Fibroblast of skin of back (primary cell): ENCODE measurements around the gene NUP160.
"Not testable (repeated sequence)": the region's sequence is repeated elsewhere in the genome, so short reads cannot be mapped to it uniquely, and the experiment has no call there.

Experiments used
- DNase-seq: peaks from one replicate; pipeline ENCODE4 v3.0.0-alpha.2; 2013

Gene NUP160

DNA sequence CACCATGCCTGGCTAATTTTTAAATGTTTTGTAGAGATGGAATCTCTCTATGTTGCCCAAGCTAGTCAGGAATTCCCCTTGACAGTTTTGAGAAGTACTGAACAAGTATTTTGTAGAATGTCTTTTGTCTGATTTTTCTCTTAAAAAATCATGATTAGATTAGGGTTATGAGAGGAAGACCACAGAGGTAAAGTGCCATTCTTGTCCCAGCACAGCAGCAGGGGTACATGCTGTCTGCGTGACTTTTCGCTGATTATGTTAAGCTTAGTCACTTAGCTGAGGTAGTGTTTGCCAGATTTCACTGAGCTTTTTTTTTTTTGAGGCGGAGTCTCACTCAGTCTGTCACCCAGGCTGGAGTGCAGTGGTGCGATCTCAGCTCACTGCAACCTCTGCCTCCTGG lies 13.6 kb upstream of the NUP160 start:
- peak; percentile 67 for DNase-seq

DNA sequence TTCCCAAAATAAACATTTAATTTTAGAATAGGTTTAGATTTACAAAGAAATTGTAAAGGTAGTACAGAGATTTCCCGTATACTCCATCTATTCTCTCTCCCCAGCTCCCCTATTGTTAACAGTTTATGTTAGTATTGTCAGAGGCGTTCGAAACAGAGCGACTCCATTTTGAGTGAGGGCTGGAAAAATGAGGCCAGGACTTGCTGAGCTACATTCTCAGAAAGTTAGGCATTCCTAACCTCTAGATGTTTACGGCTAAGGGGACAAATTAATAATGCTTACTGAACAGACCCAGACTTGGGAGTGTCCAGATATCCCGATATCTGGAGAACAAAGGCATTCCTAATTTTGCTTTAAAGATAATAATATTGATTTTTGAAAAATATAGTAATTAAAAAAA lies 12.4 kb upstream of the NUP160 start:
- no peak for DNase-seq

DNA sequence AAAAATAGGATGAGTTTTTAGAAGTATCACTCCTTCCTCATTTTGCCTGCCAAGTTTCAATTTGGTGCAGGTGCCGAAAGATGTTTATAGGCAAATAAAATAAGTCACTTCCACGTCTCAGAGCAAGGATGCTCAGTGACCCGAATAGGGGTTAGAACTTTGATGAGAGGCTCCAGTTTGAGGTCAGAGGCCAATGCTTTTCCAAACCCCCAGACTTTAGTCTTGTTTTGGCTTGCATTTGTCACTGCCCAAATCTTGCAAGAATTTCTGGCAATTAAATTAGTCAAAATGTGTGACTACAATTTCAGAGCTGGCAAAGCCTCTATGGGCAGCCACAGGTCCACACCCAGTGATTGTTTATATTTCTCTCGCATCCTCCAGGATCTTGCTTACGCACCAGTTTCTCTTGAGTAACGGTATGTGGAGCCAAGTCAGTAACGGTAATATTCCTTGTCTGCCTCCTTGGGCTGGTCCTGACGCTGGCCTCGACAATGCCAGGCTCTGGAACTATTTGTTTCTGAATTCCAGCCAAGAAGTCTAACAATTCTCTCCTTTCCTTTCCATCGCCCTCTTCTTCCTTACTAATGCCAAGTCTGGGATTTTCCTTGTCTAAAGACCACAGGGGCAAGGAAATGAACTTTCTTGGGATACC lies 9.9 kb upstream of the NUP160 start:
- peak; percentile 46 for DNase-seq

DNA sequence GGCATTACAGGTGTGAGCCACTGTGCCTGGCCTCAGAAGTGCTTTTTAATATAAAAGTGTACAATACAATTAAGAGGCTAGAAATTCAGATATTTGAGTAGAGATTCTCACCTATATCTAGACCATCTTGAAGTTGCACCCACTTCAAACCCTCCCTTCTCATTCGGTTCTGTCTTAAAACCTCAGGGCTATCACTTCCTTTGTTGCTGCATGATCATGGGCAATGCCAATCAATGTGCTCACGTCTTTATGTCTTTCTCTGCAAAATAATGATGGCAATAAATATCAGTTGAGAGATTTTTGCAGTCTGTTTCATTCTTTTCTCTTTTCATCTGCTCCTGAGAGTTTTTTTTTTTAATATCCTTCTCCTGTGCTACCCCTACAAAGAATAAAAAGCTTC lies 9.3 kb upstream of the NUP160 start:
- no peak for DNase-seq

DNA sequence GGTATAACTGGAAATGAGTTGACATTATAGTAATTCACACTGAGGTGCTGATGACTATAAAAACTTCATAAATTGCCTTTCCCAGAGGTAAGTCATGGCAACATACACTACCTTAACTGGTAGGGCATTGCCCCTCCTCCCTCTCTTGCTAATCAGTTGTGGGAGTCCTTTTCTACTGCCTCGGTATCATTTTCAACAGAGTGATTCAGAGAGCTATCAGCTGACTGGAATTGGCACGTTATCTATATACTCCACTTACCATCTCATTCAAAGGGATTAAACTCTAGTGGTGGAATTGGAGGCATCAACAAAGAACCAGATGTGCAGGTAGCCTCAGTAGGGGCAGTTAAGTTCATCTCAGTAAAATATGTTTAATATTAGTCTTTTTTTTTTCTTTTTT lies 8.0 kb upstream of the NUP160 start:
- DNase-seq: no peak

DNA sequence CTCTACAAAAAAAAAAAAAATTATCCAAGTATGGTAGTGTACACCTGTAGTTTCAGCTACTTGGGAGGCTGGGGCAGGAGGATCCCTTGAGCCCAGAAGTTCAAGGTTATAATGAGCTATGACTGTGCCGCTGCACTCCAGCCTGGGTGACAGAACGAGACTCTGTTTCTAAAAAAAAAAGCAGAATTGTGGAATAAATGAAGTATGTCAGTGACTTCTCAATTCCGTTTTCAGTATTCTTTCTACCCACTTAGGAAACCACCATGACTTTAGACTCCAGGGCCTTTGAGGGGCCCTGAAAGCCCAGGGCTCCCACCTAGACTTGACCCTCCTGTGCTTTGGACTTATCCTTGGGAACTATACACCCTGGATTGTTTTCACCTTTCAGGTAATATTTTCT lies 6.5 kb upstream of the NUP160 start:
- DNase-seq: no peak

DNA sequence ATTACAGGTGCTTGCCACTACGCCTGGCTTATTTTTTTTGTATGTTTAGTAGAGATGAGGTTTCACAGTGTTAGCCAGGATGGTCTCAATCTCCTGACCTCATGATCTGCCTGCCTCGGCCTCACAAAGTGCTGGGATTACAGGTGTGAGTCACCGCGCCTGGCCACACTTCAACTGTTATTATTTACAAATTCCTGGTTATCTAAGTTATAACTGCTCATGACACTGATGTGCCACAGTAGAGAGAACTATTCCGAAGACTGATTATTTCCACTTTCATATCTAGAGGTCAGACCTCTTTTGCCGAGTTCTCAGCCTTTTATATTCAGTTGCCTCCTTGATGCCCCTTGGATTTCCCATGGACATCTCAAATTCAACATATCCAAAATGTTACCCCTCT lies 3.9 kb upstream of the NUP160 start:
- DNase-seq: no peak

DNA sequence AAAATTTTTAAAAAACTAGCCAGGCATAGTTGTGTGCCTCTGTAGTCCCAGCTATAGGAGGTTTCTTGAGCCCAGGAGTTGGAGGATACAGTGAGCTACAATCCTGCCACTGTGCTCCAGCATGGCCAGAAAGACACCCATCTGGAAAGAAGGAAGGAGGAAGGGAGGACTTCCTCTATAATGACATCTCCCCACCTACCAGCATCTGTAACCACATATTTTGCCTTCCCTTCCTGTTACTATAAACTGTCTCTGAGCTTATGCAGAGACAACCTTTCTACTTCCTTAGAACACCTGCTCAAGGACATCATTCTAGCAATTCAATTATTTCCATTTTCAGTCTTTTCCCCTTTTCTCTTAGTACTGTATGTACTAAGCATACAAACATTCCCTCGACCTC lies 2.2 kb upstream of the NUP160 start:
- DNase-seq: no peak

DNA sequence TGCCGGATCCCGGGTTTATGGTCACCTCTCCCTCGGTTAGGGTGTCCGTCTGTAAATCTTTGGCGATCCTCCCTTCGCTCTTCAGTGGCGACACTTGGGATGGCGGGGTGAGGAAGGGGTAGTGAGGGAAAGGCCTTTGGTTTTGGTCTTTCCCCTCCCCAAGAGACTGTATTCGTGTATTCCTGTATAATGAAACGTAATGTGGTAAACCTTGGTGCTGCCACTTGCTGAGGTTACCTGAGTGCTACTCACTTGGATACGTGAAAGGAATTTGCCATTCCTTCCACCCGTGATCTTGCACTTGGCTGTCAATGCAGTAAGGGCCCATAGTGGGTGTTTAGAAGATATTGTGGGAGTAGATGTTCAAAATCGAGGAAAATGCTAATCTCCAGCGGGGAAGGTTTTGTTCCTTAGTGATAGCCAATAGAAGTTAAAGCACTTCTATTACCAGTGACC lies 578 bp upstream of the NUP160 start:
- DNase-seq: no peak

DNA sequence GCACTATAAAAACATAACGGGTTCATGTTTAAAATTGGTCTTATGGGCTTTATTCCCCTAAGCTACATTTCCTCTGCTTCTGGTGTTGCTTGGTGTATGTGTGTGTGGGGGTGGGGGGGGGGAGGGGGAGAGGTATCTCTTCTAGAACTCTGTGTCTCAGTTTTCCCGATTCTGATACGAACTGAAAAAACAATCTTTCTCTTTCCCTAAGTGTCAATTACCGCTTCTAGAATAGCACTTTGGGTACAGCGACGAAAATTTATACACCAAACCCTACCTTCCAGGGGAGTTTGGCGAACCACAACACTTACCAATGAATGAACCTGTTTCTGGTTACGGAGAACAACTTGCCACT lies 636 bp downstream of the NUP160 start:
- DNase-seq: no peak

DNA sequence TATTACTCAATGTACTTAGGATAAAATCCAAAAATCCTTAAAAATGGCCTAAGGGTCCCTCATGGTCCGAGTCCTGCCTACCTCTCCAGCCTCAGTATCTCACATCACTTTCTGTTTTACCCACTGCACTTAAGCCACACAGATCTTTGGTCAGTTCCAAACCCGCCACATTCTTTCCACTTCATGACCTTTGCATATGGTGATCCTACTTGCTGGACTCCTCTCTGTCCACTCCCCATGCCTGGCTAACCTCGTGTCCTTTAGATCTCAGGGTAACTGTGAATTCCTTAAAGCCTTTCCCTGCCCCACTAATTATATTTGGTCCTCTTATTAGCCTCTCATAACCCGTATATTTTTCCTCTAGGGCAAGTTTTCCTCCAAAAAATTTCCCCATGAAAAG lies 1.2 kb downstream of the NUP160 start:
- DNase-seq: no peak

DNA sequence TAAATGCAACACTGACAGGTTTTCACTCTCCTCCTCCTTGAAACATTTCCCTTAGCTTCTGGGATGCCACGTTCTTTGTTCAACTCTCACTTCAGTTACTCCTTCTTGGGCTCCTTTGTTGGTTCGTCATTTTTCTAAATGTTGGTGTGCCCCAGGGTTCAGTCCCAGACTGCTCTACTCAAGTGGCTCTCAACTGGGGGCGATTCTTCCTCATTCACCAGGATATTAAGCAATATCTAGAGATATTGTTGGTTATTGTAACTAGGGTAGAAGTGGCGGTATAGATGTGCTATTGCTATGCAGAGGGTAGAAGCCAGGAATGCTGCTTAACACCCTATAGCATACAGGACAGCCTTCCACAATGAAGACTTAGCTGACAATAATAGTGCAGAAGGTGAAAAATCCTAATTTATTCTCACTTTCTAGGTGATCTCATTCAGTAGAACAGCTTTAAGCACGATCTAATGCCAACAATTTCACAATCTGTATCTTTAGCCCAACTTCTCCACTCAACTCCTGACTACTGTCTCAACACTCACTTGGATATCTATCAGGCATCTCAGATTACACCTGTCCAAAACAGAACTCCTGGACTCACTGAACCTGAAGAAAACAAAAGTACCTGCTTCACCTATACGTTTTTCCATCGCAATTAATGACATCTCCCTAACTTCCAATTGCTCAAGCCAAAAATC lies 4.6 kb downstream of the NUP160 start:
- no peak for DNase-seq

DNA sequence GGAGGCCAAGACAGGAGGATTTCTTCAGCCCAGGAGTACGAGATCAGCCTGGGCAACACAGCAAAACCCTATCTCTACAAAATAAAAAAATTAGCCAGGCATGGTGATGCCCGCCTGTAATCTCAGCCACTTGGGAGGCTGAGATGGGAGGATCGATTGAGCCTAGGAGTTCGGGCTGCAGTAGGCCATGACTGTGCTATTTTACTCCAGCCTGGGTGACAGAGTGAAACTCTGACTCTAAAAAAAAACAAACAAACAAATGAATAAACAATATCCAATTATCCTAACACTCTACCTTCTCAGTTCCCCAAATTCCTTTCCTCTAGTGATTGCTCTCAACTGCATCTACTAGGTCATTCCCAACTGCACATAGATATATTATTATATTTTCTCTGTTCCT lies 5.4 kb downstream of the NUP160 start:
- no peak for DNase-seq

DNA sequence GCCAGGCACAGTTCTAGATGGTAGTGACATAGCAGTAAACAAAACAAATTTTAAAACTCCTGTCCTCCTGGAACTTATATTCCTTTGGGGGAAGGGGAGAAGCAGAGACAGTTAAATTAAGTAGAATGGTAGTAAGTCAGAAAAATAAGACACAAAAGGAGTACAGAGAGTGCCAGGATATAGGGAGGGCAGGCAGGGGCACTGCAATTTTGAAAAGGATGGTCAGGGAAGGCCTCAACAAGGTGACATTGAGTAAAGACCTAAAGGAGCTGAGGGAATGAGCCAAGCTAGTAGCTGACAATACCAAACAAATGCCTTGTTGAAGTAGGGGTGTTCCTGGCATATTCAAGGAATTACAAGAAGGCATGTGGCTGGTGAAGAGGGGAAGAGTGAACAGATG lies 10.2 kb downstream of the NUP160 start:
- no peak for DNase-seq

DNA sequence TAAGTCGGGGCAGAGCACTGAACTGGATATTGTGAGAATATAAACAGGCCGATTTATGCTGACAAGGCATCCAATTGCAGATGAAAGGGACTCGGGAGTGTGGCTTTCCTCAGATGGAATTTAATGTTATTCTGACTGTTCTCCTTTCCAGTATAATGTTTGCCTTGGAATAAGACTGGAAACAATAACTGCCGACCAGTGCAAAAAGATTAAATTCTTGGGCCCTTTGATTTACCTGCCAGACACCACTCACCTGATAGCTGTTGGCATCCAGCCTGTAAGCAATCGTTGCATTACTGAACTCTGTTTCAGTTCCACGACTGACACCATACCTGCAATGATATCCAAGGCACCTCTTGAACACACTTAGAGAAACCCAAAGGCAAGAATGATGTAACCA lies 10.9 kb downstream of the NUP160 start:
- no peak for DNase-seq

DNA sequence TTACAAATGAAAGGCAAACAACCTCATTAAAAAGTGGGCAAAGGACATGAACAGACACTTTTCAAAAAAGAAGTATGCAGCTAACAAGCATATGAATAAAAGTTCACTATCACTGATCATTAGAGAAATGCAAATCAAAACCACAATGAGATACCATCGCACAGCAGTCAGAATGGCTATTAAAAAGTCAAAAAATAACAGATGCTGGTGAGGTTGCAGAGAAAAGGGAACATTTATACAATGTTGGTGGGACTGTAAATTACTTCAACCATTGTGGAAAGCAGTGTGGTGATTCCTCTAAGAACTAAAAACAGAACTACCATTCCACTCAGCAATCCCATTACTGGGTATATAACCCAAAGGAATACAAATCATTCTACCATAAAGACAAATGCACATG lies 18.1 kb downstream of the NUP160 start:
- not testable (repeated sequence) for DNase-seq

DNA sequence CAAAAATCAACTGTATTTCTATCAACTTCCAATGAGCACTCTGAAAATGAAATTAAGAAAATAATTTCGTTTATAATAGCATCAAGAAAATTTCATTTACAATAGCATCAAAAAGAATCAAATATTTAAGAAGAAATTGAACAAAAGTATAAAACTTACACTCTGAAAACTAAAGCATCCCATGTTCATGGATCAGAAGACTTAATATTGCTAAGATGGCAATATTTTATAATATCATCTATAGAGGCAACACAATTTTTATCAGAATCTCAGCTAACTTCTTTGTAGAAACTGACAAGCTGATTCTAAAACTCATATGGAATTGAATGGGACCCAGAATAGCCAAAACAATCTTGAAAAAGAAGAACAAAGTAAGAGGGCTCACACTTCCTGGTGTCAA lies 19.9 kb downstream of the NUP160 start:
- no peak for DNase-seq

DNA sequence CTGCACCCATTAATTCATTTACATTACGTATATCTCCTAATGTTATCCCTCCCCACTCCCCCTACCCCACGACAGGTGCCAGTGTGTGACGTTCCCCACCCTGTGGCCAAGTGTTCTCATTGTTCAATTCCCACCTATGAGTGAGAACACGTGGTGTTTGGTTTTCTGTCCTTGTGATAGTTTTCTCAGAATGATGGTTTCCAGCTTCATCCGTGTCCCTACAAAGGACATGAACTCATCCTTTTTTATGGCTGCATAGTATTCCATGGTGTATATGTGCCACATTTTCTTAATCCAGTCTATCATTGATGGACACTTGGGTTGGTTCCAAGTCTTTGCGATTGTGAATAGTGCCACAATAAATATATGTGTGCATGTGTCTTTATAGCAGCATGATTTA lies 25.5 kb downstream of the NUP160 start:
- DNase-seq: not testable (repeated sequence)

DNA sequence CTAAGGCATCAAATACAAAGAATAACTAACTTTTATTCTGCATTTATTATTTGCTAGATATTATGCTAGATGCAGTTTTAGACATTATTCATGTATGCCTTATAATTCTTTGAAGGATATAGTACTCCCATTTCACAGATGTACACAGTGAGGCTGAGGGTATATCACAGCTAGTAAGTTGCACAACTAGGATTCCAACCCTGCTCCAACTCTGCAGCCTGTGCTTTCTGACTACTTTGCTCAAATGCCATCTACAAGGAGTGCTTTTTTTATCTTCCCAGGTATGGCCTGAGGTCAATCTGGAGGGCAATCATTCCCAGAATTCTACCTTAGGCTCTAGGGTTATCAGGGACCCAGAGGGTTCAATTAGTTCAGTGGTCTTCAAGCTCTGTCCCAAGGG lies 28.4 kb downstream of the NUP160 start:
- DNase-seq: no peak

DNA sequence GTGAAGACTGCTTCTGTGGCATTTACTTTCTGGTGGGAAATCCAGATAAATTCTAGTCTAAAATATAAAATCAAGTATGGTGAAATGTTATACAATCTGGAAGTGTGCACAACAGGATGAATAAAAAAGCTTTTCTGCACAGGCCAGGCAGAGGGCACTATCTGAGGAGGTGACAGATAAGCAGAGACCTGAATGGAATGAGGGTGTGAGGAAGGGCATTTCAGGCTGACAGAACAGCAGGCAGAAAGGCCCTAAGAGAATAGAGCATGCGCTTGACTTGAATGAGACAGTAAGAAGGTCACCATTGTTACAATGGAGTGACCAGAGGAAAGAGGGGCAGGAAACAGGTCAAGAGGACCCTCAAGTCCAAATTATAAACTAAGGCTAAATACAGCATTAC lies 47.4 kb downstream of the NUP160 start:
- DNase-seq: no peak

DNA sequence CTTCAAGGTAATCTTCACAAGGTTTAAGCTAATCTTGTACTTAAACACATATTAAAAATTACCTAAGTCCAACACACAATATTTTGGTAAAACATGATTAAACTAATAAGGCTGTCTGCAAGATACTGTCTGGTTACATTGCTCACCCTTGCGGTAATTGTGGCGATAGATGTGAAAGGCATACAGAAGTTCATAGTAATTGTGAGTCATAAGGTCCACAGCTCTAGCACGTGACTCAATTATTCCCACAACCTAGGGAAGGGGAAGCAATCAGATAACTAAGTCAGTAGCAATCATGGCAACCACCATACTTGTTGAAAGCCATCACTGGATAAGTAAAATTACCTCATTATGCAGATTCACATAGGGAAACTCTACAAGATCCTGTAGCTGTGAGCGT lies 50.5 kb downstream of the NUP160 start:
- peak; percentile 60 for DNase-seq

DNA sequence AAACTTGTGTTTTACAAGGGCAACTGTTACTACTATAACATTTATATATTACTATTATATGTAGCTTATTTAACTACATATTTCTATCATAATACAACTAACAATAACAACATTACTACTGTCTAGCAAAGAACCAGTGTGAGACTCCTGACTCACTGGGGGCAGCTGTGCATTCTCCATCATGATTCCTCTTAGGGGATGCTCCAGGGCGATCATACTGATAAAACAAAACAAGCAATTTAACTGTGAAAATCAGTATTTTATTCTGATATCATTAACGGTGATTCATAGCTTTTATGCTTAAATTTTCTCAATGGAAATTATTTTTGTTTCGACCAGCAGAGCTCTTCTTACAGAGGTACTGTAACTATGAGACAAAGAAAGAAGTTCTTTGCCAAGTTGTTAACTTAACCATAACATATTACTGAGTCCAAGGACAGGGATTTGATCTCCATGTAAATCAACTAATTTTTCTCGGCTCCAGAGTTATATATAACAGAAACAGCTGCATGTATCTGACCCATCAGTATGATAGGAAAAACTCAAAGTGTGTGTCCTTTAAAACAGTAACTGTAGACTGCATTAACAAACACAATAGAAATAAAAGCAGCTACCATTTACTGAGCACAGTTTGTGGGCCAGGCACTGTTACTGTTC lies 56.2 kb downstream of the NUP160 start:
- no peak for DNase-seq

DNA sequence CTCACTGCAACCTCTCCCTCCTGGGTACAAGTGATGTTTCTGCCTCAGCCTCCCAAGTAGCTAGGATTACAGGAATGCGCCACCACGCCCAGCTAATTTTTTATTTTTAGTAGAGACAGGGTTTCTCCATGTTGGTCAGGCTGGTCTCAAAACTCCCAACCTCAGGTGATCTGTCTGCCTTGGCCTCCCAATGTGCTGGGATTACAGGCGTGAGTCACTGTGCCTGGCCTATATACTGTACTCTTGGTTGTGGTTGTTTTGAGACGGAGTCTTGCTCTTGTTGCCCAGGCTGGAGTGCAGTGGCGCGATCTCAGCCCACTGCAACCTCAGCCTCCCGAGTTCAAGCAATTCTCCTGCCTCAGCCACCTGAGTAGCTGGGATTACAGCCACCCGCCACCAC lies 58.1 kb downstream of the NUP160 start:
- DNase-seq: not testable (repeated sequence)

DNA sequence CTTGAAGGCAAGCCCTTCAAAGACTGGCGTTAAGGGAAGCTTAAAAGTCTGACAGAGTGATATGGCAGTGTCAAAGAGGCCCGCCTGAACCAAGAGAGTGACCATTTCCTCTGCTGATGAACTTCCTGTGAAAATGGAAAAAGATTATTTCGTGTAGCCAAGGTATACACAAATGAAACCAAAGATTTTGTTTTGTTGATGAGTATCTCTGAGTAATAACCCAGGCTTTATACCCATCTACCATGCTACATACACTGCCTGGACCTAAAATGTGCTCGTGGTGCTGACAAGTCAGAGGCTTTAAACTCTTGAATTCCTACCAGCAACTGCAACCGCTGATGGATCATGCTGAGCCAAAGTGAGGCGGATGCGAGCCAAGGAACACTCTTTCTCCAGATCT lies 60.0 kb downstream of the NUP160 start:
- DNase-seq: no peak
